Pancreas (tissue), 10 donors: ENCODE data around the gene LGALS3. TPM values are rescaled to one million over a fixed set of nuclear protein-coding genes. Genes with fewer than 3 reads are reported as not detected.

Source experiments
- ATAC-seq, 4 donors: fragments of 200-7000 bp; cut with Tn5 transposase; one replicate each; pipeline versions ENCODE4 v1.8.0 to v1.9.1; 2020; ENCODE audit warnings: mild to moderate bottlenecking in 4 of 4, moderate library complexity in 4 of 4
- DNase-seq, 6 donors: peaks; one replicate each; pipeline ENCODE4 v3.0.0-alpha.2; 2020
- FAIRE-seq: peaks from 2 replicates; lab custom pipeline; 2012; peaks lifted over from hg19 to GRCh38; lab: Jason Lieb, UNC
- H3K27ac ChIP-seq, 4 donors: fragments of 200-600 bp; sonication (generic); 1 replicate in 3 of 4; 2 replicates in 1 of 4; pipeline versions ENCODE4 v1.5.0 to v1.8.0; 2020
- H3K27me3 ChIP-seq, 4 donors: fragments of 200-600 bp; one replicate each; pipeline ENCODE4 v1.8.0; 2021
- H3K36me3 ChIP-seq, 3 donors: fragments of 200-600 bp; sonication (generic) in 1 of 3; one replicate each; pipeline versions ENCODE4 v1.5.0 to v1.8.0; 2020 to 2021
- H3K4me1 ChIP-seq, 3 donors: fragments of 200-600 bp; one replicate each; pipeline ENCODE4 v1.8.0; 2021
- H3K4me3 ChIP-seq, 4 donors: fragments of 200-600 bp; sonication (generic) in 2 of 4; one replicate each; pipeline versions ENCODE4 v1.5.0 to v1.8.0; 2020 to 2021
- H3K9me3 ChIP-seq, 4 donors: fragments of 200-600 bp; one replicate each; pipeline ENCODE4 v1.8.0; 2021
- CTCF ChIP-seq, 4 donors: fragments of 200-600 bp; sonication (generic) in 3 of 4; IDR thresholded peaks; one replicate each; pipeline versions ENCODE4 v1.5.0 to v1.8.0; 2021; ENCODE audit warnings: antibody characterized with exemption in 4 of 4
- WGBS, 2 donors: extraction: QIAGEN DNeasy Blood & Tissue Kit; methylation state at CpG; one replicate each; pipeline ENCODE4 v1.1.7; 2013; 5-methylcytosine and 5-hydroxymethylcytosine counted together
- intact Hi-C, 3 donors: fragments of 100-400 bp; cut with DNase I; formaldehyde crosslinking; loops; one replicate each; pipeline versions ENCODE4 v1.11.1 to v1.14.2; 2022
- polyA plus RNA-seq, 2 donors: library from polyadenylated mRNA; stranded (reverse); fragments of 200-250 nt; gene quantifications; one replicate each; pipeline ENCODE4 v1.2.3, GENCODE V29; 2013
- total RNA-seq, 6 donors: library from RNA; stranded (reverse); fragmentation: NEBNext Ultra II Directional in 4 of 6; extraction: Animal tissue kit (Norgen Biotek cat#: 25700) in 4 of 6; gene quantifications; one replicate each; pipeline versions ENCODE4 v1.2.1 to v1.2.4, GENCODE V29; 2021 to 2023
- donor health status: healthy with polysubstance abuse.
- donor health status: DM: no; HTN: no; CAD: no; lungs with moderate emphysema.
- donor health status: DM: no; HTN: no; CAD: no.
- donor health status: control.
- donor health status: control.
- donor health status: Bipolar disorder and iron deficiency.
- donor health status: DM: yes; HTN: yes; CAD: no.
- donor health status: DM: no; HTN: no; CAD: no.
- donor health status: DM: no; HTN: no; CAD: no.
- donor health status: DM: yes; HTN: yes; CAD: no.

Gene LGALS3
- total and polyA plus RNA-seq, 8 donors: 22.6 to 77.8 (median 50.0) TPM

- 95 to 100% methylated on average over 1 of the region's 1 CpG for WGBS, 2 donors
- H3K27me3 ChIP-seq: no peaks in the 10 kb centered on the region
- peaks cover 10 to 28% (median 21%) of the 10 kb centered on the region in 3 donors for H3K4me1 ChIP-seq
- intact Hi-C loops: no loop called here
- ATAC-seq: no peak
- no peaks in the 10 kb centered on the region for H3K9me3 ChIP-seq
- FAIRE-seq: no peak
- no peaks in the 10 kb centered on the region for H3K36me3 ChIP-seq
- H3K27ac ChIP-seq: peak overlapping the region in 1 of 4 donors; percentile 17
- TF ChIP-seq CTCF (IDR thresholded peaks at IDR 0.05): no peak
- no peak for DNase-seq
- H3K4me3 ChIP-seq: no peak overlapping the region
Observed at GRCh38 chr14:55098561-55098898, 30.5 kb upstream of the LGALS3 start.

DNA sequence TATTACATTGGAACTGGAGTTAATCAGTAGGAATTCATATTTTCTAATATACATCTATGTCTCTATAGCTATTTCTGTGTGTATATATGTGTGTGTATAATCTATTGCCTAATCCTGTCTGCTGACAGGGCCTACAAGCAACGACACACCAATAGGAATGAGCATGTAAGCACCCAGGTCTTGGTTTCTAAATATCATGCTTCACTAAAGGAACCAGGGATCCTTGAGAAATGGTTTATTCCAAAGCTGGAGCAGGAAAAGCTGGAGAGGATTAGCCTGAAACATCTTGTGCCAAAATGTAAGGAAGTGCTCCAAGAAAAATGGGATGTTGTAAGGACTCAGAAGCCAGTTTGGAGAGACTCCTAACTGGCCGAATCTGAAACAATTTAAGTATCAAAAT lies 29.3 kb upstream of the LGALS3 start:
- 80 to 89% methylated on average over 2 of the region's 2 CpGs for WGBS, 2 donors
- DNase-seq (no peak), ATAC-seq (no peak), FAIRE-seq (no peak)
- no peaks in the 10 kb centered on the region for H3K36me3 ChIP-seq
- no peak for TF ChIP-seq CTCF (IDR thresholded peaks at IDR 0.05)
- no peaks in the 10 kb centered on the region for H3K27me3 ChIP-seq
- H3K4me3 ChIP-seq: no peak overlapping the region
- H3K27ac ChIP-seq: no peak overlapping the region
- H3K9me3 ChIP-seq: no peaks in the 10 kb centered on the region
- intact Hi-C loops: no loop called here
- peaks cover 10 to 35% (median 27%) of the 10 kb centered on the region in 3 donors for H3K4me1 ChIP-seq

- TF ChIP-seq CTCF (IDR thresholded peaks at IDR 0.05): no peak
- intact Hi-C loops: no loop called here
- no peak for ATAC-seq
- Histone ChIP-seq H3K27me3 (no peaks in the 10 kb centered on the region), H3K4me3 (no peak overlapping the region), H3K27ac (peak overlapping the region; percentile 66 to 89 (median 78)), H3K36me3 (no peaks in the 10 kb centered on the region), H3K4me1 (peaks cover 10 to 35% (median 27%) of the 10 kb centered on the region in 3 donors), H3K9me3 (no peaks in the 10 kb centered on the region)
- FAIRE-seq: no peak
- WGBS, 2 donors: 95 to 98% methylated on average over 5 of the region's 5 CpGs
- DNase-seq: no peak
Observed at GRCh38 chr14:55101698-55102097, 27.4 kb upstream of the LGALS3 start.

- peaks cover 10 to 39% (median 27%) of the 10 kb centered on the region in 3 donors for H3K4me1 ChIP-seq
- WGBS, 2 donors: 3% methylated on average over 7 of the region's 7 CpGs
- no peaks in the 10 kb centered on the region for H3K9me3 ChIP-seq
- DNase-seq (peak; percentile 72 to 81 (median 79)), ATAC-seq (peak; percentile 88 to 93 (median 90)), FAIRE-seq (no peak)
- no peak for TF ChIP-seq CTCF (IDR thresholded peaks at IDR 0.05)
- no peaks in the 10 kb centered on the region for H3K27me3 ChIP-seq
- intact Hi-C loops: no loop called here
- H3K4me3 ChIP-seq: no peak overlapping the region
- no peaks in the 10 kb centered on the region for H3K36me3 ChIP-seq
- H3K27ac ChIP-seq: peak overlapping the region; percentile 66 to 89 (median 78)
Observed at GRCh38 chr14:55102141-55102621, 26.9 kb upstream of the LGALS3 start.

- WGBS, 2 donors: 45 to 57% methylated on average over 13 of the region's 13 CpGs
- Histone ChIP-seq H3K4me1 (peaks cover 10 to 43% (median 27%) of the 10 kb centered on the region in 3 donors), H3K27ac (peak overlapping the region; percentile 66 to 89 (median 78)), H3K36me3 (no peaks in the 10 kb centered on the region), H3K27me3 (no peaks in the 10 kb centered on the region), H3K9me3 (no peaks in the 10 kb centered on the region), H3K4me3 (no peak overlapping the region)
- FAIRE-seq: no peak
- peak in 5 of 6 donors; percentile 38 to 71 (median 67) for DNase-seq
- TF ChIP-seq CTCF (IDR thresholded peaks at IDR 0.05): no peak
- intact Hi-C loops: no loop called here
- ATAC-seq: peak; percentile 65 to 78 (median 75)
Observed at GRCh38 chr14:55103005-55103640, 25.9 kb upstream of the LGALS3 start.
